Measurements from ENCODE around the gene PXK.

The PXK gene

DNA sequence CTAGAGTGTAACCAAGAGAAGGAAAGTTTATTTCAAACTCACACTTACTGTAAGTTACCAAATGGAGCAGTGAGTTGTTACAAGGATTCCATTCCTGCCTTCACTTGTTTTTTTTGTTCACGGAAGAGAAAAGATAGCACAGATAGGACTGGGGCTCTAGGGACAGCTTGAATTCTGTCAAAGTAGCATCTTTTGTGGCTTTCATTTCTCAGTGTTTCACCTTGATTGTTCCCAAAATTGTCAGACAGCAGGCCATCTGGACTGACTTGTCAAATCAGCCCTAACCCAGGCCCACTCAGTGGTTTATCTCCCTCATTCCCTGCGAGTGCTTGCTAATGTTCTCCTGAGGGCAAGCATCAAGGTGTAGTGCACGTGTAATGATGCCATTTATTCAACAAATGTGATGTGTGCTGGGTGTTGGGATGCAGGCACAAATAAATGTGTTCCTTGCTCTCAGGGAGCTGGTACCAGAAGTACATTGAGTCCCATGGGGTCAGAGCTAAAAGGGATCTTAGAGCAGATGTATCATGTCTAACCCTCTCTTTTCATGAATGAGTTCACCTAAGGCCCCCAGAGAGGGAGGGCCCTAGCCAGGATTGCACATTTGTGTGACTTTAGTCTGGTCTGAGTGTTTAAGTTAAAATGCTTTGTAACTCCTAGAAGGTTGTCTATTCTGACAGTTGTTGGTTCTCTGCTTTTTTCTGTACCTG lies 51.8 kb downstream of the PXK start:
- no peak for DNase-seq

DNA sequence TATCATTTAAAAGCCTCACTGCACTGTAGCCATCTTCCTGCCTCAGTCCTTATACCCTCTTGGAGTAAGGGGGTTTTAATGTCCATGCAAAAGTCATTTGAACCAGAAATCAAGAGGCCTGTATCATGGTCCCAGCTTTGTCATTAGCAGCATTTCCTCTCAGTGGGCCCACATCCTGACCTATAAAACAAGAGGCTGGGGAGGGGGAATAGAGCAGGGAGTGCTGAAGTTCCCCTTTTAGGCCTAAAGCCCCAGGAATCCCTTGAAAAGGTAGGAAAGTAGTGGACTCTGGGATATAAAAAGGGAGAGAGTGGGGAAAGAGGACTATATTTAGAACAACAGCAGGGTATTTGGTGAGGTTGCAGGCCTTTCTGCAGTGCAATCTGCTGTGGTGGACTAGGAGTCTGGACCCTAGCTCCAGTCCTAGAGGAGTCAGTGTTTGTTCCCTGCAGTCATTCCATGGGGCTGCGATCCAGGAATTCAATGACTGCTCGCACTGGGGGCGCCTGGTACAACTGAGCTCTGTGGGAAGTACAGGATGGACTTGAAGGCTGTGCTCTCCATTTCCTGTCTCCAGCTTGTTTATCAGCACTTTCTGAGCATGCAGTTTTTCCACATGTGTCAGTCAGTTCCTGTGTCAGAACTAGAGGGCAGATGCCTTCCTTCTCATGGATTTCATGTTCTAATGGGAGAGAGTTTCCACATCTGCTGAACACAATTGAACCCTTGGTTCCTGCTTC lies 54.1 kb downstream of the PXK start:
- no peak for DNase-seq

DNA sequence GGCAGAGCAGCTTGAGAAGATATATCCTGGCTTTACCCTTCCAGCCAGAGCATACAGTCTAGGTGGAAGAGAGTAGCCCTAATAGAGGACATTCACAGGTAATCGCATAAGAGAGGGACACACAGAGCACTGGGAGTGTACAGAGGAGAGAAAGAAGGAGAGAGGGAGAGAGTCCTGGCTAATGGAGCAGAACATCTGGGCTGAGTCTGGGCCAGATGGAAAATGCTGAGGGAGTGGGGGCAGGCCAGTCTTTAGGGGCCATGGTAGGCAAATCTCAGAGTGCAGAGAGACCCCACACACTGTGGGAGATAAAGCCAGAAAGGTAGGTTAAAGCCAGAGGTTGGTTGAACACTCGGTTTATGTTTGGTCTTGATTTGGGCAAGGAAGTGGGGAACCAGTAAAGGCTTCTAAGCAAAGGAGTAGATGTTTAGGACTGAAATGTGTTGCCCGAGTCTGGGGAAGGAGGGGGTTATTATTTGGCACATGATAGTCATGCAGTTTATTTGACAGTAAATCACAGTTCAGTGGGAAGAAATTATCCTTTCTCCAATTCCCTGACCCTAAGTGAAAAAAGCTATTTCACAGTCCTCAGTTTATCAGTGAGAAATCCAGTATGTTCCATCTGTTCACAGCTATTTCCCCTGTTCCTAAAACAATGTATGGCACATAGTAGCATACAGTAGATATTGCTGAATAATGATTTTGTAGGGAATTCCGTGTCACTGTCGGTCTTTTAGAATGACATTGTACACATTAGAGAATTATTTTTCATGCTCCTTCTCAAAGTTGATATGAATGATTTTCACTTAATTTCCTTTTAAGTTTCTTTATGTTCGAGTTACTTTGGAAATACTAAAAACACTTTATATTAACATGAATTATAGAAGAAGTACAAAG lies 55.2 kb downstream of the PXK start:
- DNase-seq = no peak

- peak; percentile 36 to 66 (median 57) for DNase-seq
These were observed 55.9 kb downstream of the PXK start for GRCh38 chr3:58388550-58389091.

DNA sequence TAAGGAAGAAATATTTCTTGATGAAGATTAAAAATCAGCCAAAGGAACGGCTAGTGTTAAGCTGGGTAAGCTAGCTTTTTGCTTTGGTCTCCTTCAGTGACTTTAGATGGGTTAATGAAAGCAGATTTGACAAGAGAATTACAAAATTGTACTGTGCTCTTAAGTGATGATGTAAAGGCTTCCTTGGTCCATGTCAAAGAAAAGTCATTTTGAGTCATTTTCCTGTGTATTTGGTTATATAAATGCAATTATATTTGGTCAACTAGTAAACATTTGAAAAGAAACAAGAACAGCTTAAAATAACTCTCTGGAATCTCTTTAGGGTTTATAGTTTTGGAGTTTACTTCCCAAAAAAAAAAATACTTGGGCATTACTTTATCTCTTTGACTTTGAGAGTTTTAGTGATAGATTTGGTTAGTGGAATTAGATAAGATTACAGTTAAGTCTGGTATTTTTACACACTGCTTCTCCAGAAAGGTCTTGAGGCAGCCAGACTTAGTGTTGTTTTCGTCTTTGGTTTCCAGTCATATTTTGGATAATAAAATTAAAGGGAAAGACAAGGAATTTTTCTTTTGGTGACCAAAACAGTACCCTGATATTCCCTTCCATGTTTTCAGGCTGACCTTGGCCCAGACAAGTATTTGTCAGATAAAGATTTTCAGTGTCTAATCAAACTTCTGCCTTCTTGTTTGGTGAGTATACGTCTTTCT lies 58.6 kb downstream of the PXK start:
- DNase-seq = no peak

DNA sequence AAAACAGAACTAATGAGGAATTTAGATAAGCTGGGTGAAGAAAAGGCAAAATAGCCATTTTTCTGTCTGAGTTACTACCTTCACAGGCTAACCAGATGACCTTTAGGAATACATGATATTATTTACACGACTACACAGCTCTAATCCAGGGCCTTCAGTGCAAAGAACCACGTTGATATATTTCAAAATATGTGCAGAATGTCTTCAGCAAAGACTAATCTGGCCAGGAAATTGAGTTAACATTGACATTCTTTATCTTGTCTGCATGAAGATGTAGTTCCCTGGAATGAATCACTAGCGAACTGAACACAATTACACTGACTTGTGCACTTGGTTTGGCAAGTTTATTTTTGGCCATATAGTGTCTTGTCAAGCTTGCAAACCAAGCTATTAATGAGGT lies 59.5 kb downstream of the PXK start:
- DNase-seq = no peak

DNA sequence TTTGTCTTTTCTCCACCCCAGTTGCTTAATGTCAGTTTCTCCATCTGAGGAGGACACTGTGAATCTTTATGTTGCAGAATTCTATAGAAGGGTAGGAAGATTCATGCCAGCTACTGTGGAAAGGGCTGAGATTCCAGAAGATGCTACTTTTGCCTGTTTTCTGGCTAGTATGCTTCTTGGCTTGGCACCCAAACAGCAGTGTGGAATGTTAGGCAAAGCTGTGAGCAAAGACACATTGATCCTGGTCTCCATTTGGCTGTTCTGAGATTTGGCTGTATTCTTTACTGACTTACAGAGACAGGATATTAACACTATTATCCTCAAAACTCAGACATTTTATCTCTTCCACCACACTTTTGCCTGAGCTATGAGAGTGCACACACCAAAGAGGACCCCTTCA lies 61.6 kb downstream of the PXK start:
- no peak for DNase-seq

DNA sequence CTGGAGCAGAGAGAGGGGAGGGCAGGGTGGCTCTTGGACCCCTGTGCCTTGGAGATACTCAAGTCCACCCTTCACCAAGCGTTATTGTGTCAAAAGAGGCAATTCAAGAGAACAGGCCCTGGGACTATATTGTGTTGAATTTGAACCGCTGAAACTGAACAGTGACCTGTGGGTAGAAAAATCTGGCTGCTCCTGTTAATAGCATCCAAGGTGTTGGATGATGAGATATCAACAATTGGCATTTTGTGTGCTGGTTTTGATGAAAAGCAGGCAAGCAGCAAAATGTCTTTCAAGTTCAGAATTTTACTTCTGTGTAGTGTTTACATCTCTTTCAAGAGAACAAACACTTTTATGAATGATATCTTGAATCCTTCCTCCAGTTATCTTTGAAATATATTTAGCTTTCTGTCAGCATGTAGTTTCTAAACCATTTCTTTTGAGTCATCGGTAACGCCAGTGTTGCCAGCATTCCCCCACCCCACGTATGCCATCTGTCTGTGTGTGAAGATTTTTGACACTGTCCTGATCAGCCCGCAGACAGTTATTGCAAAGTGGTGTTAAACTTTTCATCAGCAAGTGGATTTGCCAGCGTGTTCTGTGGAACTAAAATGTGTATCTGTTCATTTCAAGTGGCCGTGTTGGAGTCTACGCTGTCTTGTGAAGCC lies 66.1 kb downstream of the PXK start:
- no peak for DNase-seq

GRCh38 chr3:58403513-58404109 lies 70.9 kb downstream of the PXK start:
- no peak for DNase-seq

GRCh38 chr3:58404396-58404795 lies 71.7 kb downstream of the PXK start:
- peak; percentile 48 to 65 (median 56) for DNase-seq

GRCh38 chr3:58408906-58409305 lies 76.2 kb downstream of the PXK start:
- DNase-seq = no peak

DNA sequence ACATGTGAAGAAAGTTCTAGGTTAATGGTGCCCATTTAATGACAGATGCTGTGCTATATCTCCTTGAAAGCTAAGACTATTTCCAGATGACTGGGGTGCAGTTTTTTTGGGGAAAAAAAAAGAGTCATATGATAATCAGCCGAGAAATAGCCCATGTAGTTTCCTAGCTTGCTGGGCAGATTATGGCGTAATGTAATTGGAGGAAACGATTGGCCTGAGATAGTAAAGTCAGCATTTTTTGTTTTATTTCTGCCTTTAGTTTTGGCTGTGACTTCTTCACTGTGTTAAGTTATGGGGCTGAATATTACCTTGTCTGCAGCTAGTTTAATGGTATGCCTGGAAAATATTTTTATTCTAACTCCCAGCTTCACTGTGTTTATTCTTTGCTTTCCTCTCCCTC lies 77.0 kb downstream of the PXK start:
- DNase-seq = peak; percentile 48 to 72 (median 71)

- DNase-seq = no peak
These were observed 78.3 kb downstream of the PXK start for GRCh38 chr3:58411036-58411435.

- DNase-seq = no peak
These were observed 79.4 kb downstream of the PXK start for GRCh38 chr3:58411851-58412830.

DNA sequence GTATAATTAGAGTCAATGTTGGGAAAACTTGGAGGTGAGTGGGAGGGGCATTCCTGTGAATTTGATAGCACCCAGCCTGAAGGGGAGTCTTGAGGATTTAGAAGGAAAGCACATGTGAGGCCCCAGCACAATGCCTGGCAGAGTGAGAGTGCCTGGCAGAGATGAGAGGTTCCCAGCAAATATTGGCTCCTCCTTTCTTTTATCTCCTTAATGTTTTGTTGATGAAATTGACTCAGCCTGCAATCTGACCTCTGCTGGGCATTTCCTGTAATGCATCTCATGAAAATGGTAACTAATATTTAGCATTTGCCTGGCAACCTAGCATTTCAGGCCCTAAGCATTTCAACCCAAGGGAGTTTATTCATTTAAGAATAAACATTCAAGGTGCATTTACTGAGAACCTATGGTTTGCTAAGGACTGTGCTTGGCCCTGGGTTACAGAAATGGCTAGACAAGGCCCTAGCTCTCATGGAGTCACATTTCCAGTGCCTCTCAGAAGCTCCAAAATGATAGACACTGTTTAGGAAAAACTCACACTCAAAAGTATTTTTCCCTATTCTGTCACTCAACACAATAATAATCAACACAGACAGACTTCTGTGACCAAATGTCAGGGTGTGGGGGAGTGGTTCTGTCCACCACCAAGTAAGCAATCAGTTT lies 82.0 kb downstream of the PXK start:
- peak; percentile 64 to 81 (median 73) for DNase-seq

DNA sequence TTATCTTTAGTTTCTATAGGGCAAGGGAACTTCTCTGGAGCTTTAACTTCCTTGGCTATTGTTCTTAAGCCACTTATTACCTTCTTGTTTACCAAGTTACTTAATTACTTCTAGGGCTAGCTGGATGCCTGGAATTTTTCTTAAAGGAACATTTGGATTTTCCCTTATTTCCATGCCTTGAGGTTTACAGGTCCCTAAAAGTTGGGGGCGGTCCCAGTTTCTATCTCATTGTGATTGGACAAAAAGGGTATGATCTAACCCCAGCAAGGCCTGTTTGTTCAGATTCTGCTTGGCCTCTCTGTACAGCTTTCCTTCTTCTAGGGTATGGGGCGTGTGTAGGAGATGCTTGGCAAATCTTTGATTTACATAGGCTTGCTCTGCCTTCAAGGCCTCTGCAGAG lies 83.5 kb downstream of the PXK start:
- DNase-seq = no peak

- no peak for DNase-seq
These were observed 84.4 kb downstream of the PXK start for GRCh38 chr3:58417075-58417474.

GRCh38 chr3:58418227-58418626 lies 85.5 kb downstream of the PXK start:
- no peak for DNase-seq

DNA sequence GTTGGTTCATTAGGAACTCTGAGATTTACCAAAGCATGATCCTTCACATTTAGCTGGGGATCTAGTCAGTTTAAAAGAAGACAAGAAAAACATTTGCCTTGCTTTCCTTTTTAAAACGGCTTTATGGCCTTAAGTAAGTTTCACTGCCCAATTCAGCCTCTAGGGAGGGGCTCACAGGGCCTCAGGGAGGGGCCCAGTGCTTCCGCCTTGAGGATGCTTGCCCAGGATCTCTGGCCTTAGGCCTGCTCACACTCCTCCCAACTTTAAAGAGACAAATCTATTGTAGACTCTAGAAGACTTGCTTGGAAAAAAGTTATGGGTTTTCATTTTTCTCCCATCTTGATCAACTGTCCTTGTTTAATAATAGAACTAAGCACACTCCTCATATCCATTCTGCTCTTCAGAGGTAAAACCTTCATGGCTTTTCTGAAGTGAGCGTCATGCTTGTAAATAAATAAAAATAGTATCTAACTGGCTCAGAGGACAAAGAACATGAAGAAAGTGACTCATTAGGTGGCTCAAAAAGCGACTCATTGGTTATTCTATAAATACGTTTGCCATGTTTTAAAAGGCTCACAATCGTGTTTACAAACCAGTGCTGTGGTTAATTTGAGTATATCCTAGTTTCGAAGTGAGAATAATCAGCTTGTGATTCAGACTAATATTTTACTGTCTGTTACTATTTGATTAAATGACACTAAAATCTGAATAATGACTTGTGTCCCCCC lies 87.3 kb downstream of the PXK start:
- DNase-seq = no peak
